Activated T-cell treated with anti-CD3 and anti-CD28 coated beads for 24 hours (primary cell): Measurements from ENCODE around the gene DDX56.

Experiments
- DNase-seq: peaks from one replicate; pipeline ENCODE4 v3.0.0-alpha.2; 2020; ENCODE audit warnings: low read depth

The DDX56 gene

GRCh38 chr7:44595934-44596635 lies 22.4 kb upstream of the DDX56 start:
- no peak for DNase-seq

DNA sequence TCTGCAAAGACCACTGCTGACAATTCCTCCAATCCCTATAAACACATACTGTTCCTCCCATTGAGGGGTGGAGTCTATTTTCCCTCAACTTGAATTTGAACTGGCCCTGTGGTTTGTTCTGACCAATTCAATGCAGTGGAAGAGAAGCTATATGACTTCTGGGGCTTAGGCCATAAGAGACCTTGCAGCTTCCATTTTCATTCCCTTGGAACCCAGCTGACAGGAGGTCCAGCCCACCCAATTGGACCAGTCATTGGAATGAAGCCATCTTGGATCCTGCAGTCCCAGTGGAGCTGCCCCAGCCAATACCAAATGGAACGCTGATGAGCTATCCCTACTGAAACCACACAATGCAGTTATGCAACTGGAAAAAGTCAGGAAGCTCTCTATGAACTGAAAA lies 17.2 kb upstream of the DDX56 start:
- DNase-seq: no peak

- peak; percentile 57 for DNase-seq
Measured at GRCh38 chr7:44587843-44588711, 14.4 kb upstream of the DDX56 start.

- no peak for DNase-seq
Measured at GRCh38 chr7:44583146-44583865, 9.6 kb upstream of the DDX56 start.

DNA sequence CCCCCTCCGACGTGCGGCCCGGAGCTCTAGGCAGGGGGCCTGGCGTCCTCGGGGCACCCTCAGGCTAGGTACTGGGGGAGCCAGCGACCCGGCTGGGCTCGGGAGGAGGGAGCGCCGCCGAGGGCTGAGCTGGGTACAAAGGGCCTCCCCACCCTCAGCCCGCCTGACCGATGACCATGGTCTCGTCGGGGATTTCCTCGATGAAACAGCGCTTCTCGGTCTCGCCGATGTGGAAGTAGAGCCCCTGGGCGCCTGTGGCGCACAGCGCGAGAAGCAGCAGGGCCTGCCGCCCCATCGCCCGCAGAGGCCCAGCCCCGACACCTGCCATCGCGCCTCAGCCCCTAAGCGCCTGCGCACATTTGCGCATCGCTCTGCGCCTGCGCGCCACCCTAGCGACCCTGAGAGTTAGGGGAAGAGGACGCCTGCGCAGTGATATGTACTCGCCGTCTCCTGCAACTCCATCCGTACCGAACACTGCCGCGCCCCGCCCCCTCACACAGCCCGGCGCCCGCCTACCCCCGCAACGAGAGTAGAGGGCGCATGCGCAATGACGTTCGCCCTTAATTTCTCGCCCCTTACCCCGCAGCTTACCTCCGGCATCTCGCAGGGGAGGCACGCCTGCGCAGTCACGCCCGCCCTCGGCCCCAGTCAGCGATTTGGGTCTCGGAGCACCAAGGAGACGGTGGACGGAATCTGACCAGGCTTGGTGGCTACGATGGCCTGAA lies 8.3 kb upstream of the DDX56 start, which contains the start of gene TMED4:
Gene TMED4, minus strand, starts transcription at position 353 of the 725 bp plus-strand sequence. Its CDS starts 25 bp downstream, at position 328.
- DNase-seq: peak; percentile 100

DNA sequence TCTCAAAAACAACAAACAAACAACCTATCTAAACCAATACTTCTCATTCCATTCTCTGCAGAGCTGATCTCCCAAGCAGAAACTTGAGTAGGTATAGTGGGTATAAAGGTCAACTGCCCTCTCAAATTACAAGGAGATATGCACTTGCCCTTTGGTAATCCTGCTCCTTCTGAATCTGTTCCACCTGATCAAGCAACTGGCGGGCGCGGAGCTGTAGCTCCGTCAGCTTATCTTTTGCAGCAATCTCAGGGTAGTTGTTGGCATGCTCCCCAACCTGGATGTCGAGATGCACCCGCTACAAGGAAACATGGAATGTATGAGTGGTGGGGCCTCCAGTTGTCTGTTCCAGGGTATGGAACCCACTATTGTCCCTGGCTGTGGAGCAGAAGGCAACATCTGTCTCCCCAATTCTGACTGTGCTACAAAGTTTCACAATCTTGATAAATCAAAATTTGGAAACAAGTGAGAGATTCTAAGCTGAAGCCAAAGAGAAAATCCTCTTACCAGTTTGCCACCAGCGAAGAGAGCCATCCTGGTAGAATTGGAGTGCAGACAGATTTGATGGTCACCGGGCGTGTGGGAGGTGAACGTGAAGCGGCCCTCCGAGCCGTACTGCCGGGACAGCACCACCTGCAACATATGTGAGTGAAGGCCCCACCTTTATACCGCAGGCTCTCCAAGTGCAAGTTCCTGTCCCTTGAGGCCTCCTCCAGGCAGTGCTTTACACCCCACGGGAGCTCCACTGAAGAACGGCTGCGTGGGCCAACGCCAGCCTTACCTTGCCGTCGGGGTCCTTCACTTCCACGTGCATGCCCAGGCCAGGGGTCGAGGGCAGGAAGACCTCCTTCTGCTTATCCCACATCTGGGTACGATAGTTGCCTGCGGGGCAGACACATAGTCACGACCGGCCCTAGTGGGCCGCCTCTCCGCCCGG lies 7.5 kb upstream of the DDX56 start:
- DNase-seq: peak; percentile 32

GRCh38 chr7:44576228-44576627 lies 2.5 kb upstream of the DDX56 start:
- DNase-seq: no peak

- no peak for DNase-seq
Measured at GRCh38 chr7:44575054-44575453, 1.3 kb upstream of the DDX56 start.

DNA sequence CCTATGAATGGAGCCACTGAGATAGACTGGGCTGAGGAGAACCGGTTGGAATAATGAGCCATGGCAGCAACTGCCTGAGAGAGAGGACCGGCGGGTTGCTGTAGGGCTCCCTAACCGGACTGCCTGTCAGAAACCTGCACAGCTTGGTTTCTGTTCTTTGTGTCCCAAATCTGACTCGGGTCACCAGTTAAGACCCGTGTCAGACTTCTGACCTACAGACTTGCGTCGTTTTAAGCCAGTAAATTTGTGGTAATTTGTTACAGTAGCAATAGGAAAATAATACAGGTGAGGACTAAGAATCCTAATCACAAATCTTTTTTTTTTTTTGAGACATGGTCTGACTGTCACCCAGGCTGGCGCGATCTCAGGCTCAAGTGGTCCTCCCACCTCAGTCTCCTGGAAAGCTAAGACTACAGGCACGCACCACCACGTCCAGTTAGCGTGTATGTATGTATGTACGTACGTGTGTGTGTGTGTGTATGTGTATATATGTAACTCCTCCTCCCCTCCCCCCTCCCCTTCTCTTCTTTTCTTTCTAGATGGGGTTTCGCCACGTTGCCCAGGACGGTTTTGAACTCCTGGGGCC lies 672 bp upstream of the DDX56 start:
- DNase-seq: no peak

GRCh38 chr7:44572771-44573170 lies 937 bp downstream of the DDX56 start:
- DNase-seq: no peak

DNA sequence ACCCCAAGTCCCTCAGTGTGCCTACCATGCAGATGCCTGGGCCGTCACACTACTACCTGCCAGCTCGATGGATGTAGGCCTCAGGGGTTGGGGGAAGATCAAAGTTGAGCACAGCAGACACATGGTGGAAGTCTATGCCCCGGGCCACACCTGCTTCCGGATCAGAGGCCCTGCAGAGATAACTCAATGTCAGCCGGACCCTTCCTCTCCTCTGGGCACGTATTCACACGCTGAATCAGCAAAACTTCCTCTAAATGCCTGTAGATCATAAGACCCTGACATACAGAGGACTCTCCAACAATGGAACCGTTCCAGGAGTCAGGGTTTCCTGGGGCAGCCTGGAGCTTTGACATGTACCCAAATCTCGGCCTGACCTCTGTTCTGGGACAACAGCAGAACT lies 3.7 kb downstream of the DDX56 start:
- no peak for DNase-seq

- DNase-seq: no peak
Measured at GRCh38 chr7:44568771-44569560, 4.7 kb downstream of the DDX56 start.

- no peak for DNase-seq
Measured at GRCh38 chr7:44567884-44568283, 5.8 kb downstream of the DDX56 start.

GRCh38 chr7:44566680-44567079 lies 7.0 kb downstream of the DDX56 start:
- DNase-seq: no peak

DNA sequence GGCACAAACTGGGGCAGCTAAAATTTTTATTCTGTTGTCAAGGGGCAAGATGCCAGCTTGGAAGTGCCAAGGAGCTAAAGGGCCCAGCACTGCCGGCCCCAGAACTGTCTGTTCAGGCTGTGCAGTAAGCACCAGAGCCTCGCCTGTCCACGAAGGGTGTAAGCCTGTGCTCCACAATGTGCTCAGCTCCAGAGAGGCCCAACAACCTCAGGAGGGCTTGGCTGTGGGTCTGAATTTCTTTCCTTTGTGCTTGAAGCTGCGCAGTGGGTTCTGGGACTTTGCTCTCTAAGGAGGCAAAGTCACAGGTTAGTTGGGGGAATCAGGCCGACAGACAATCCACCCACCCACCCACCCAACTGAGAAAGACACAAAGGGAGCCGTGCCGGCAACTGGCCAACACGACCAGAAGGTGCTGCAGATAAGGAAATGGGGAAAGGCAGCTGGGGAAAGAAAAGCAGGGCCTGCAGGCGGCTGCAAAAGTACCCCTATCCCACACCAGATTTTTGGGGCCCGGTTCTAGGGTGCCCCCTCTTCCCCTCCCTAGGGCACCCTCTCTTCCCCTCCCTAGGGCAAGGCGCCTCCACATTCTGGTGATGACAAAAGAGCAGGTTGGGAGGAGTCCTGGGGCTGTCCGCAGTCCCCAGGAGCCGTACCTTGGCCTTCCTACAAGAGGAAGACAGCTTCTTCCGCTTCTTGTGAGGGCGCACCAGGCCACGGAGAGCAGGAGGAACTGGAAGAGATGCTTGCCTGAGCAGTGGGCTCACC lies 7.7 kb downstream of the DDX56 start:
- no peak for DNase-seq

DNA sequence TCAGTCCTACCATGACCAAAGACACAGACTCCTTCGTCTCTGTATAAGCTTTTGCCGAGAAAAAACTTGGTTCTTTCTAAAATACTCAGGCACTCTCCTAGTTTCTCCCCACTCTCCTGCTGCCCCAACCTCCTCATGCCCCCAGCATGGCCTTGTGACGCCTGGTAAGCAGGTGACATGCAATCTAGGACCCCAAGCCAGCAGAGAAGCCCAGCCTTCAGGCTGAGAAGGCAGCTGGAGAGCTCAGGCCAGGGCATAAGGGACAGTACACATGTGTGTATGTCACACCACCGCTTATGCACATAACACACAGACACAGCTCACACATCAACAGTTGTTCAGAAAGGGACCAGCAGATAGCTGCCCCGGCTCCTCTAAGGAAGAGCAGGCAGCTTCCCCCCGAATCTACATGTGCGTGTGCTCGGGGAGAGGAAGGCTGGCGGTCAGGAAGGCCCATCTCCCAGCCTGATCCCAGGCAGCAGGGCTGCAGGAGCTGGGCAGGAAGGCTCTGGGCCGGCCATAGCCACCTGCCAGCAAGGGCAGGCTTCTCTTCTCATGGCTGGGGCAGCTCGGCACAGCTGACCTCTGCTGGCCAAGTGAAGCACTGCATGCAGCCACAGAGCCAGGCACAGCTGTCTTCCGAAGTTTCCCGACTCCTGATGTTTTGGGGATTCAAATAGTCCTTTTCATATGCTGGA lies 8.5 kb downstream of the DDX56 start:
- DNase-seq: peak; percentile 56

GRCh38 chr7:44564606-44565005 lies 9.1 kb downstream of the DDX56 start:
- no peak for DNase-seq

GRCh38 chr7:44563171-44563679 lies 10.5 kb downstream of the DDX56 start:
- DNase-seq: no peak
